H9 (cell line): Measurements from ENCODE around the gene SLC4A2. TPM values are rescaled to one million over a fixed set of nuclear protein-coding genes. Genes with fewer than 3 reads are reported as not detected.

Experiments
- DNase-seq: peaks from one replicate; pipeline ENCODE4 v3.0.0-alpha.2; 2017
- H2AFZ ChIP-seq: one replicate; pipeline ENCODE4 v1.6.1; 2013; ENCODE audit warnings: mild to moderate bottlenecking, low read length, control low read depth, moderate library complexity
- H2AK5ac ChIP-seq: 2 replicates; pipeline ENCODE4 v1.6.1; 2013; ENCODE audit warnings: low read length, control low read depth, mixed read lengths; ENCODE audit not compliant: insufficient read length
- H2BK120ac ChIP-seq: one replicate; pipeline ENCODE4 v1.6.1; 2013; ENCODE audit warnings: low read depth, mild to moderate bottlenecking, low read length, control low read depth, inconsistent platforms; ENCODE audit not compliant: poor library complexity, severe bottlenecking
- H2BK12ac ChIP-seq: 2 replicates; pipeline ENCODE4 v1.6.1; 2013; ENCODE audit warnings: low read length, control low read depth, mixed read lengths, low read depth; ENCODE audit not compliant: insufficient read length
- H2BK15ac ChIP-seq: 2 replicates; pipeline ENCODE4 v1.6.1; 2013; ENCODE audit warnings: low read depth, low read length, control low read depth
- H2BK20ac ChIP-seq: one replicate; pipeline ENCODE4 v1.6.1; 2013; ENCODE audit warnings: low read depth, mild to moderate bottlenecking, low read length, control low read depth, inconsistent platforms; ENCODE audit not compliant: poor library complexity, severe bottlenecking
- H2BK5ac ChIP-seq: 2 replicates; pipeline ENCODE4 v1.6.1; 2013; ENCODE audit warnings: low read length, control low read depth, mixed read lengths; ENCODE audit not compliant: insufficient read length
- H3K14ac ChIP-seq: 2 replicates; pipeline ENCODE4 v1.6.1; 2013; ENCODE audit warnings: low read length, control low read depth; ENCODE audit not compliant: insufficient read depth
- H3K18ac ChIP-seq: 2 replicates; pipeline ENCODE4 v1.6.1; 2013; ENCODE audit warnings: low read depth, mild to moderate bottlenecking, mixed read lengths, low read length, control low read depth; ENCODE audit not compliant: insufficient read length
- H3K23ac ChIP-seq: 2 replicates; pipeline ENCODE4 v1.6.1; 2013; ENCODE audit warnings: low read length, control low read depth, mixed read lengths, low read depth; ENCODE audit not compliant: insufficient read length
- H3K23me2 ChIP-seq: 2 replicates; pipeline ENCODE4 v1.6.1; 2013; ENCODE audit warnings: low read depth, mild to moderate bottlenecking, mixed read lengths, low read length, control low read depth; ENCODE audit not compliant: insufficient read length, poor library complexity, severe bottlenecking
- H3K27ac ChIP-seq: 2 replicates; pipeline ENCODE4 v1.5.1; 2013; ENCODE audit warnings: low read length, control low read depth, mixed read lengths, low read depth; ENCODE audit not compliant: insufficient read length
- H3K27me3 ChIP-seq: 2 replicates; pipeline ENCODE4 v1.6.1; 2013; ENCODE audit warnings: low read length, control low read depth, inconsistent platforms; ENCODE audit not compliant: insufficient read depth
- H3K4ac ChIP-seq: 2 replicates; pipeline ENCODE4 v1.6.1; 2013; ENCODE audit warnings: low read depth, mild to moderate bottlenecking, control low read depth, inconsistent platforms, low read length, moderate library complexity
- H3K4me1 ChIP-seq: 2 replicates; pipeline ENCODE4 v1.6.1; 2013; ENCODE audit warnings: low read length, control low read depth, inconsistent platforms; ENCODE audit not compliant: insufficient read depth
- H3K4me2 ChIP-seq: 2 replicates; pipeline ENCODE4 v1.6.1; 2013; ENCODE audit warnings: low read length, control low read depth, mixed read lengths; ENCODE audit not compliant: insufficient read length, insufficient read depth
- H3K56ac ChIP-seq: 2 replicates; pipeline ENCODE4 v1.6.1; 2013; ENCODE audit warnings: low read depth, mild to moderate bottlenecking, mixed read lengths, low read length, control low read depth; ENCODE audit not compliant: insufficient read length
- H3K79me1 ChIP-seq: 2 replicates; pipeline ENCODE4 v1.6.1; 2013; ENCODE audit warnings: low read depth, mild to moderate bottlenecking, moderate library complexity, low read length, control low read depth, inconsistent platforms; ENCODE audit not compliant: insufficient read depth, poor library complexity, severe bottlenecking
- H3K79me2 ChIP-seq: 2 replicates; pipeline ENCODE4 v1.6.1; 2013; ENCODE audit warnings: low read length, control low read depth, inconsistent platforms; ENCODE audit not compliant: insufficient read depth
- H3K9ac ChIP-seq: 2 replicates; pipeline ENCODE4 v1.6.1; 2013; ENCODE audit warnings: low read length, control low read depth, mixed read lengths; ENCODE audit not compliant: insufficient read length; ENCODE audit errors: extremely low read depth
- H3K9me3 ChIP-seq: one replicate; pipeline ENCODE4 v1.6.1; 2013; ENCODE audit warnings: low read depth, low read length, inconsistent platforms; ENCODE audit not compliant: control insufficient read depth
- H3T11ph ChIP-seq: one replicate; pipeline ENCODE4 v1.6.1; 2013; ENCODE audit warnings: mild to moderate bottlenecking, low read length, control low read depth, inconsistent platforms
- H4K20me1 ChIP-seq: one replicate; pipeline ENCODE4 v1.6.1; 2013; ENCODE audit not compliant: control insufficient read depth, insufficient read length, insufficient read depth
- H4K5ac ChIP-seq: 2 replicates; pipeline ENCODE4 v1.6.1; 2013; ENCODE audit warnings: low read depth, mild to moderate bottlenecking, mixed read lengths, low read length, control low read depth; ENCODE audit not compliant: insufficient read length
- H4K8ac ChIP-seq: replicated peaks from 2 replicates; pipeline ENCODE4 v1.6.1; 2013; ENCODE audit warnings: low read length, control low read depth, mixed read lengths, low read depth; ENCODE audit not compliant: insufficient read length
- H4K91ac ChIP-seq: 2 replicates; pipeline ENCODE4 v1.6.1; 2013; ENCODE audit warnings: low read depth, mild to moderate bottlenecking, moderate library complexity, mixed read lengths, low read length, control low read depth; ENCODE audit not compliant: insufficient read length
- H3K27ac Mint-ChIP-seq, 3 experiments: 2 replicates in 2 of 3; 3 replicates in 1 of 3; pipeline ENCODE4 v1.8.0; 2020 to 2021; ENCODE audit warnings: mixed read lengths in 3 of 3, mild to moderate bottlenecking in 1 of 3, moderate library complexity in 1 of 3
- H3K27me3 Mint-ChIP-seq: 2 replicates; pipeline ENCODE4 v1.8.0; 2021; ENCODE audit warnings: low read depth, mild to moderate bottlenecking, moderate library complexity, mixed read lengths
- H3K36me3 Mint-ChIP-seq, 3 experiments: 2 replicates in 2 of 3; 3 replicates in 1 of 3; pipeline ENCODE4 v1.8.0; 2020 to 2021; ENCODE audit warnings: low read depth in 3 of 3, mixed read lengths in 3 of 3; ENCODE audit not compliant: insufficient read depth in 1 of 3
- H3K4me1 Mint-ChIP-seq, 2 experiments: 2 replicates each; pipeline ENCODE4 v1.8.0; 2020; ENCODE audit warnings: mixed read lengths in 2 of 2
- H3K4me3 Mint-ChIP-seq, 2 experiments: 2 replicates in 1 of 2; 3 replicates in 1 of 2; pipeline ENCODE4 v1.8.0; 2020 to 2021; ENCODE audit warnings: mild to moderate bottlenecking in 2 of 2, mixed read lengths in 2 of 2, moderate library complexity in 1 of 2
- H3K9me3 Mint-ChIP-seq, 2 experiments: 2 replicates in 1 of 2; 3 replicates in 1 of 2; pipeline ENCODE4 v1.8.0; 2020; ENCODE audit warnings: mild to moderate bottlenecking in 2 of 2, mixed read lengths in 2 of 2, moderate library complexity in 1 of 2
- WGBS: extraction: QIAGEN DNeasy Blood & Tissue Kit; methylation state at CpG from one replicate; pipeline ENCODE4 v1.1.7; 2013; ENCODE audit warnings: missing lambda C conversion rate, low lambda C conversion rate, mixed read lengths; ENCODE audit not compliant: insufficient read length; ENCODE audit errors: extremely low coverage; 5-methylcytosine and 5-hydroxymethylcytosine counted together
- total RNA-seq: library from RNA; stranded (reverse); gene quantifications from 2 replicates; pipeline ENCODE4 v1.2.1, GENCODE V29; 2021
- TF ChIP-seq, protein P1 (sequence below): fragments of 200-600 bp; sonication (generic); conservative IDR thresholded peaks from 3 replicates; pipeline ENCODE4 v1.8.0; 2021; ENCODE audit warnings: antibody characterized with exemption, mild to moderate bottlenecking

SLC4A2 gene
- total RNA-seq, 1 experiment from 2014 or later, result 136 TPM

DNA sequence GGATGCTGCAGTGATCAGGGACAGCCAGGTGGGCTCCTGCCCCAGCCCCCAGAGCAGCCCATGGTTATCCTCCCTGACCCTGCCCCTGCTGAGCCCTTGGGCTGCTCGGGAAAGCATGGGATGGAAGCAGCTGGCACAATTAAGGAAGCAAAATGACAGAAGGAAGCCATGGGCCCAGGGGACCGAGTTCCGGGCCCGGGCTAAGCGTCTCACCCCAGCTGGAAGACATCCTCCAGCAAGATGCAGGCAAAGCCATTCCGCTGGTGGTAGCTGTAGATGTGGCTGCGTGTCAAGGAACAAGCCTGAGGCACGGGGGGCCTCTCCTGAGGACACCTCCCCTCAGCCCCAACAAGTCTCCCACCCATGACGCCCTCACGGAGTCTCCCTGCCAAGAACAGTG lies 36.2 kb upstream of the SLC4A2 start:
- no peak overlapping the region for H2BK12ac ChIP-seq
- no peak overlapping the region for H3K18ac ChIP-seq
- H3K23me2 ChIP-seq, result peaks cover 3% of the 10 kb centered on the region
- H3K56ac ChIP-seq, result no peak overlapping the region
- no peak overlapping the region for H4K91ac ChIP-seq
- no peak overlapping the region for H3K4ac ChIP-seq
- H3K23ac ChIP-seq, result no peak overlapping the region
- no peak overlapping the region for H2BK5ac ChIP-seq
- H4K5ac ChIP-seq, result no peak overlapping the region
- Mint-ChIP-seq H3K9me3 (peaks cover 0 to 8% of the 10 kb centered on the region in 2 experiments; a peak in 2 of 5 replicates), H3K4me3 (no peak overlapping the region), H3K27ac (no peak overlapping the region; a peak in 1 of 7 replicates), H3K4me1 (peaks cover 33 to 56% of the 10 kb centered on the region in 2 experiments), H3K36me3 (no peaks in the 10 kb centered on the region; a peak in 2 of 7 replicates), H3K27me3 (peaks cover 67% of the 10 kb centered on the region)
- H2BK120ac ChIP-seq, result no peak overlapping the region
- H3K79me1 ChIP-seq, result no peaks in the 10 kb centered on the region
- H2BK15ac ChIP-seq, result no peak overlapping the region
- no peak overlapping the region for H4K8ac ChIP-seq
- no peak overlapping the region for H3K27ac ChIP-seq
- H2AFZ ChIP-seq, result no peak overlapping the region
- H2AK5ac ChIP-seq, result no peak overlapping the region
- peaks cover 8% of the 10 kb centered on the region for H3K4me1 ChIP-seq
- no peak overlapping the region for H3K14ac ChIP-seq
- H3T11ph ChIP-seq, result no peak overlapping the region
- no peak overlapping the region for H2BK20ac ChIP-seq
- H3K9me3 ChIP-seq, result no peaks in the 10 kb centered on the region
- H3K27me3 ChIP-seq, result peaks cover 6% of the 10 kb centered on the region; the same call in 1 of the 2 replicates
- no peak for DNase-seq
- H3K9ac ChIP-seq, result no peak overlapping the region
- no peaks in the 10 kb centered on the region for H4K20me1 ChIP-seq
- WGBS, result no CpG with 5 or more reads among the region's 10 CpGs
- no peaks in the 10 kb centered on the region for H3K79me2 ChIP-seq
- H3K4me2 ChIP-seq, result no peak overlapping the region
- TF ChIP-seq, protein P1, sequence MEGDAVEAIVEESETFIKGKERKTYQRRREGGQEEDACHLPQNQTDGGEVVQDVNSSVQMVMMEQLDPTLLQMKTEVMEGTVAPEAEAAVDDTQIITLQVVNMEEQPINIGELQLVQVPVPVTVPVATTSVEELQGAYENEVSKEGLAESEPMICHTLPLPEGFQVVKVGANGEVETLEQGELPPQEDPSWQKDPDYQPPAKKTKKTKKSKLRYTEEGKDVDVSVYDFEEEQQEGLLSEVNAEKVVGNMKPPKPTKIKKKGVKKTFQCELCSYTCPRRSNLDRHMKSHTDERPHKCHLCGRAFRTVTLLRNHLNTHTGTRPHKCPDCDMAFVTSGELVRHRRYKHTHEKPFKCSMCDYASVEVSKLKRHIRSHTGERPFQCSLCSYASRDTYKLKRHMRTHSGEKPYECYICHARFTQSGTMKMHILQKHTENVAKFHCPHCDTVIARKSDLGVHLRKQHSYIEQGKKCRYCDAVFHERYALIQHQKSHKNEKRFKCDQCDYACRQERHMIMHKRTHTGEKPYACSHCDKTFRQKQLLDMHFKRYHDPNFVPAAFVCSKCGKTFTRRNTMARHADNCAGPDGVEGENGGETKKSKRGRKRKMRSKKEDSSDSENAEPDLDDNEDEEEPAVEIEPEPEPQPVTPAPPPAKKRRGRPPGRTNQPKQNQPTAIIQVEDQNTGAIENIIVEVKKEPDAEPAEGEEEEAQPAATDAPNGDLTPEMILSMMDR, result no peak
